NCI-H2107 treated with DMSO at 0.1 percent for 48 hours (cell line): Measurements from ENCODE around the gene DNM1L.
"Not testable (repeated sequence)": the region's sequence is repeated elsewhere in the genome, so short reads cannot be mapped to it uniquely, and the experiment has no call there.

Experiments used
- DNase-seq: peaks from one replicate; lab custom pipeline; 2025; ENCODE audit not compliant: unreplicated experiment; lab: John Stamatoyannopoulos, UW

DNM1L gene

DNA sequence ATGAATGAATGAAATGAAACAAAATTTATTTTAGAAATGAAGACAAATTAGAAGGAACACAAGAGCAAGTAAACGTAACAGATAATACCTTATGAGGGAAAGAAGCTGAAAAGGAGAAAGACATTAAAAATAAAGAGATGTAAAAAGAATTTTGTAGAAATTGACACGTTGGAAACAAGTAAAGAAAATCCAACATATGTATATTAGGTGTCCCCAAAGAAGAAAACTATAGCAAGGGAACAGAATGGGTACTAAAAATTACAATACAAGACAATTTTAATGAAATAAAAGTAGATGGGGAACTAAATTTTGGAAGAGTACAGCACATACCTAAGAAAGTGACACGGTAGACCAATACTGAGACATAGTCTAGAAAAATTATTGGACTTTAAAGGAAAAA lies 16.7 kb downstream of the DNM1L start:
- no peak for DNase-seq

DNA sequence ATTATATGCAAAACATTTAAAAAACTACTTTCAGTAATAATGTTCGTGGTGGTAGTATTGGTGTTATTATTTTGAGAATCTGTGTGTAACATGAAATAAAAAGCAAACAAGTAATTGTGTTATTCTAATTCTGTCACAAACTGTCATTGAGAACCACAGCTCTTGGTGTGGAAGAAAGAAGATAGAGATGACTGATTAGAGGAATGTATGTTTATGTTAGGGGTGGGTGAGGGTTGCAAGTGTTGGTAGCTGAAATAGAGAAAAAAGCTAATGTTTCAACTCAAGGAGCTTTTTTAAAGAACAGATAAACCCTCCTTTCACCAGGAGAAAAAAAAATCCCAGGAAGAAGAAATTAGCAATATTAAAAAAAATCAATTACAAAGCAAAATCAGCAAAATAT lies 18.3 kb downstream of the DNM1L start:
- DNase-seq: no peak

DNA sequence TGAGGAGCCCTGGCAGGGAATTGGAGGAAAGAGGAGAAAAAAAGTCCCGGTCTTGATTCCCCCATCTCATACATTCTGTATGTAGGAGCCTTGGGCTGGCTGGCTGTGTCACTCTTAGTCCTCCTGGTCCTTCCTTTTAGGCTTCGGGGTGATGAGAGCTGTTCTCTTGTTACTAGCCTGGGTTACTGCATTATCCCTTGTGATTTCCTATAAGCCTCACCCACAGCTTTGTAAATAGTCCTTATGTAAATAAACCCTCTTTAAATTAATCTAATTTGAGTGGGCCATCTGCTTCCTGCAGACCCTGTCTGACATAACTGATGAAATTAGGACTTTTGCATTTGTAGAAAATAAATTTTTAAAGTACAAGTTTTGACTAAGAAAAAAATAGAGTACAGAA lies 19.2 kb downstream of the DNM1L start:
- DNase-seq: peak; percentile 22

DNA sequence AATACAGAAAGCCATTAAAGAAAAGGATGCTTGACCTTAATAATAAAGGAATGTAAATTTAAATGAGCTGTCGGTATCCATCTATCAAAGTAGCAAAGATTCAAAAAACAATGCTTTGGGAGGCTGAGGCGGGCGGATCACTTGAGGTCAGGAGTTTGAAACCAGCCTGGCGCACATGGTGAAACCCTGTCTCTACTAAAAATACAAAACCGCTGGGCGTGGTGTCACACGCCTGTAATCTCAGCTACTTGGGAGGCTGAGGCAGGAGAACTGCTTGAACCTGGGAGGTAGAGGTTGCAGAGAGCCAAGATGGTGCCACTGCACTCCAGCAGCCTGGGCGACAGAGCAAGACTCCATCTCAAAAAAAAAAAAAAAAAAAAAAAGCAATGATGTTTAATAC lies 20.3 kb downstream of the DNM1L start:
- DNase-seq: not testable (repeated sequence)

DNA sequence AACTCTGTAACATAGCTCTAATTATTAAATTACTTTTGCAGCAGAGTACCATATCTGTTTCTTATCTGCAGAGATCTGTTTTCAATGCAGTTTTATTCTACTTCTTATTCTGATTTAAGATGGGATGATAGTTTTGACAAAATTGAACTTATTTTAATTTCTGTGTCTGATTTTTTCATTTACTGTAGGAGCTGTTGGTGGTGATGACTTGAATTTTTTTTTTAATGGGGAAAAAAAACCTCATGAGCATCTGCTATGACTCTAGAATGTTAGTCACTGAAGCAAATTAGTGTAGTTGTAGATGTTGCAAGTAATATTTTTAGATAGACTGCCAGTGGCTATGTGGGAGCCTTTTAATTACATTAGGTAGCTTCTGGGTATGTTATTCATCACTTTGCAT lies 23.4 kb downstream of the DNM1L start:
- no peak for DNase-seq

DNA sequence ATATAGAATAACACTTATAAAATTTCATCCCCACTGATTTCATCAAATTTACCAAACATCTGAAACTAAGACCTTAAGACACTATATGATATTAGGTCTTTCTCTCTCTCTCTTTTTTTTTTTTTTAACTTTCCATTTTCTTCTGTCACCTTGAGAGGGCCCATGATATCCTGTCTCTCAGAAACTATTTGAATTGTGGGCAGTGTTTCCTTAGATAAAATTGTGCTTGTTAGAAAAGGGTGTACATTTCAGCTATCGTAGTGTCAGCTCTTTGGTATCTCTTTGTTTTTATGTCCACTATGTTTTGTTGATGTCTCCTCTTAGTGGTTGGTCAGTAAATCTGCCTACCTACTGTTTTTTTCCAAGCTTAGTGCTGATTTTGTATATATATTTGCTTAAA lies 23.8 kb downstream of the DNM1L start:
- DNase-seq: no peak

DNA sequence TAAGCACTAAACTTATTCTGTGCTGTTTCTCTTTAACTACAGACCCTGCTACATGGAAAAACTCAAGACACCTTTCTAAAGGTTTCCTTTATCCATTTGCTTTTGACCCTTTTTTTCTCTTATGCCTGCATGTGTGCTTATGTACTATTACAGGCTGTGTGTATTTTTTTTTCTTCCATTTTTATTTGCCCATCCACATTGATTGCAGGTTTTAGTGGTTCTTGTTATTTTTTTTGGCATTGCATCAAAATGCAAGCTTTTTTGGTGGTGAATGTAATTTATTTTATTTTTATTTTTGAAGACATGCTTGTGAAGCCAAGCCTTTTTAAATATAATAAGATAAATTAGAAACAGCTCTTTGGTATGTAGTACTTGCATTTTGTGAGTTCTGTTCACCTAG lies 26.7 kb downstream of the DNM1L start:
- DNase-seq: no peak

DNA sequence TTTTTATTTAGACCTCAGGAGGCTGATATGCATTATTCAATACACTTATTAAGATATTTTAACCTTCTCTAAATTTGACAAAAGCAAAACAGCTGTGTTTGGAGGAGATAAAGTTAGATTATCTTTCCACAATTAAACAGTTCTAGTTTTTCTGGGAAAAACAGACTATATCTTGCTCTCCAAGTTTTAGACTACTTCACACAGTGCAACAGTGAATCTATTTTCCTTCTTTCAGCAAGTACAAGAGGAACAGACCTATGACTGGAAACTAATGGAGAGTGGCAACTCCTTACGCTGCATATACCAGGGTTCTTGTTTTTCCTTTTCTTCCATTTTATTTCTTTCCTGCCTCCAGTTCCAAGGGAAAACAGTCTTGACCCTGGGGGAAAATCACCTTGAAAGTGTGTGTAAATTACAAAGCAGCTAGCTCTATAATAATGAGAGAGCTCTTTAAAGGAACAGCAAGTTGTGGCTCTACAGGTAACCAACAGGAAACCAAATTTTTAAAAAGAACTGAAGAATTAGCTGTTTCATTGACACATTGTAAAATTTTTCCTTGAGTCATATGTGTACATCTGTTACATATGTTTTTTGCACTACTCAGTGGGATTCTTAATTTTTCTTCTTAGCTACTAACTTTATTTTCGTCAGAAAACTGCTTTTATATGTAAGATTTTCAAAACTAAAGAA lies 27.4 kb downstream of the DNM1L start:
- DNase-seq: no peak

DNA sequence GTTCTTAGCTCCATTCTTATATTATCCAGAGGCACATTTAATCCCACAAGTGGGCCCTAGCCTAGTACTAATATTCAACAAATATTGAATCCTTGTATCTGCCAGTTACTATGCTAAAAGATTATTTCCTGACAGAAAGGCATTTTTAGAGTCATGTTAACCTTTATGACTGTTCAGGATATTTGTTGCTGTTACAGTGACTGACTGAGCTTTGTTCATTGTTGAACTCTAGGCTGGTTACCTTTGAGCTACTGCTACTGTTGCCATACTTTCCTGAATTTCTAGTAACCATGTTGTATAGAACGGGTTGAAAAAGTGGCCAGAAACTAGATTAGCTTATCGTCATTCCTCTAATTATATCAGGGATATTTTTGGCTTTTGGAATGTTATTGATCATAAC lies 29.8 kb downstream of the DNM1L start:
- DNase-seq: no peak

DNA sequence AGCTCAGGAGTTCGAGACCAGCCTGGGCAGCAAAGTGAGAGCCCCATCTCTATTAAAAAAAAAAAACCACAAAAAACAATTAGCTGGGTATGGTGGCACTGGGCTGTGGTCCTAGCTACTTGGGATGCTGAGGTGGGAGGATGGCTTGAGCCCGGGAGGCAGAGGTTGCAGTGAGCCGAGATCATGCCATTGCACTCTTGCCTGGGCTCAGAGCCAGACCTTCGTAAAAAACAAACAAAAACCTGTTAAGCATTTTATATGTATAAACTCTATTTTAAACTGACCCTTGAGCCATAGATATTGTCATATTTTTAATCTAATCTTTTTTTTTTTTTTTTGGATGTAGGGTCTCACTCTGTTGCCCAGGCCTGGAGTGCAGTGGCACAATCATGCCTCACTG lies 35.7 kb downstream of the DNM1L start:
- DNase-seq: no peak

DNA sequence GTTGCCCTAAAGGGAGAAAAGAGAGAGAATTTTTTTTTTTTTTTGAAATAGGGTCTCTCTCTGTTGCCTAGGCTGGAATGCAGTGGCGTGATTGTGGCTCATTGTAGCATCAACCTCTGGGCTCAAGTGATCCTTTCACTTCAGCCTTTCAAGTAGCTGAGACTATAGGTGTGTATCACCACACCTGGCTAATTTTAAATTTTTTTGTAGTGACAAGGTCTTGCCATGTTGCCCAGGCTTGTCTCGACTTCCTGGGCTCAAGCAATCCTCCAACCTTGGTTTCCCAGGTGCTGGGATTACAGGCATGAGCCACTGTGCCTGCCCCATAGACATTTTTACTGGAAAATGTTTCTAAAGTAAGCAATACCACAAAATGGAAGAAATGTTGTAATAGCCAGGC lies 39.8 kb downstream of the DNM1L start:
- DNase-seq: no peak

DNA sequence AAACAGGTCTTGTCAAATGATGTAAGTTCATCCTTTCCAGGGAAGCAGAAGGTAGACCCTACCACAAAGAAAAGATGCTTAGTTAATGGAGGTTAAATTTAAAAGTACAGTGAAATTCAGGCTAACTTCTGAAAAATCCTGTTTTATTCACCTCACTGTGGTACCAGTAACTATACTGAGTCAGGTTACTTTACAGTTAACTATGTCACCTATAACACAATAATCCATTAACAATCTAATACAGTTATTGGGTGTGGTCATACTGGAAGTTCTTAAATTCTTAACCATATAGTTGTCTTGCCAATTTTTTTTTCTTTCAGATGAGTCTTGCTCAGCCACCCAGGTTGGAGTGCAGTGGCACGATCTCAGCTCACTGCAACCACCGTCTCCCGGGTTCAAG lies 46.2 kb downstream of the DNM1L start:
- DNase-seq: not testable (repeated sequence)

DNA sequence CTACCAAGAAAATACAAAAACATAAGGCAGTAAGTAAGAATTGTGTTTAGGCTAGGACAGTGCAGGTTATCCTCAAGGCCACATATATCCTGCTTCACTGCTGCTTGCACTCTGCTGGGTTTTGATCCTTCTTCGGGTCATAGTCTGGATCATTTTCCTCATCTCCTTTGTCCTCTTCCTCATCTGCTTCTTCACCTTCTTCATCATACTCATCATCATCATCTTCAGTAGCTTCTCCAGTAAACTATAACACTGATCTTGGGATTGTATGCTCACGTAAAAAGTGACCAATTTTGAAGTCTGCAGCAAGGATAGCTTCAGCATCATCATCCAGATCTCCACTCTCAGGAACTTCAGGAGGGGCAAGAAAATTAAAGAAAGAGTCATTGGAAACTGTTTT lies 47.2 kb downstream of the DNM1L start:
- DNase-seq: no peak

DNA sequence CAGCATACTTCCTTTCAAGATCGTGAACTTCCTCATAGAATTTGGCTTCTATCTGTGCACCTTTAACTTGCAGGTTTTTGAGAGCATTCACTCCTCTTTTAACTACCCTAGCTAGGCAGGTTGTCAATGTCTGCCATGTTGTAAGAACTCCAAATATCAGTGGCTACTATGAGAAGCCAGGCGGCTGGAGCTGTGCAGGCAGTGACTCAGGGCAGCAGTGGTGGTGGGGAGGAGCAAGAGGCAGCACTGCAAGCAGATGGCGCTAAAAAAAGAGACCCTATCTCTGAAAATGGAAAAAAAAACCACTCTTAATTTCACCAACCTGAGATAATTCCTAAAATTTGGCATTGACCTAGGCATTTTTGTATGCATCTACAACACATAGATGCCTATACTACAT lies 48.1 kb downstream of the DNM1L start:
- no peak for DNase-seq

DNA sequence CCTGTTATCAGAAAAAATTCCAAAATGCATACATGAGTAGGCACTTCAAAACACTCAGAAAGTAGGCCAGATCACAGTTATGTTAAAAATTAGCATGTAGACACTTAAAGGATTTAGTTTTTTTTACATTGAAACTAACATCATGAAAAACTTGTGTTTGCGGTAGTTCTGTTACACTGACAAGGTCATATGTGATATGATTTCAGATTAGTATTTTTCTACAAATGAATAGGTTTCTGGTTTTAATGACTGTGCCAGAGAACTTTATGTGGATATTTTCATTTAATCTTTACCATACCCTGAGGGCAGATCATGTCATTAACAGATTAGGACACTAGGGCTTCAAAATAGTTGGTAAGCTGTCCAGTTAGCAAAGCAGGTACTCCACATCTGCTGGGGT lies 55.9 kb downstream of the DNM1L start:
- DNase-seq: no peak

DNA sequence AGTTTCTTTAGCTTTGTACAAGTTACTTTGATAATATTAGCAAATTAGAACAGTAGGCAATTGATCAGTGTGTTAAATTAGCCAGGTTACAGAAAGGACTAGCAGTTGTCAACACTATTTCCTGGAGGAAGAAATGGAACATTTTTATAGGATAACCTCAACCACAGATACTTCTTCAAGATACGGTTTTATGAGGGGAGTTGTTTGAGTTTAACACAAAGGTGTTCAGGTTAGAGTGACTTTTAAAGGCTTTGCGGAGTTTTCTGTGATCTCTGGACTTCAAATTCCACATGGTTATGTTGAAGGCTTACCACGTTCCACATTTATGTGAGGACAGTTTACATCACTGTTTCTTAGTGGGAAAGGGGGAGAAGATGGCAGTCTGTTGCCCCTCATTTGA lies 57.3 kb downstream of the DNM1L start:
- DNase-seq: no peak

DNA sequence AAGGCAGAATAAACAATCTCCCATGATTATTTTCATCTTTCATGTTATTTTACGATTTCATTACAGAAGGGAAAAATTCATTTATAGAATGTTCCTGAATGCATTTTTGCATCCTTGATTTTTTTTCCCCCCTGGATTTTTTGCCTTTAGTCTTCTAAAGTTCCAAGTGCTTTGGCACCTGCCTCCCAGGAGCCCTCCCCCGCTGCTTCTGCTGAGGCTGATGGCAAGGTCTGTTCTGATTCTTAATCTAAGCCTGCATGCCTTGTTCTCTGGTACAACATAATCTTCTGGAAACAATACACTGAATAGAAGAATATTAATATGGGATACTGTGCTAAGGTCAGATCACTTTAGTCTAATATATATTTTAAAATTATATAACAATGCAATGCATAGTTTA lies 58.6 kb downstream of the DNM1L start:
- no peak for DNase-seq

DNA sequence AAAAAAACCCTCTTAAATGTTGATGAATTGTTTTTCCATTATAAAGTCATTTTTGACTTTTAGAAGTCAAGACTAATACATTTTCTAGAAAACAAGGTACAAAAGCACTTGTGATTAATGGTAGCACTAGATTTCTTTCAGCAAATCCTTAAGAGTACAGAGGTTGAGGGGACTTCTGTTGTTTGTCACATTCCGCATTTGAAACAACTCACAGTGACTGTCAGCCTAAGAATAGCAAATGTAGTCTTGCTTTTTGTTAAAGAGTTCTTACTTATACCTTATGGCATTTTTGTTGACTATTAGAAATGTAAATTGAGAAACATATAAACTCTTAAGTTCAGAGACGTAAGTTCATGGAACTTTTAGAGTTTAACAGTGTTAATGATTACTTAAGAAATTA lies 60.2 kb downstream of the DNM1L start:
- no peak for DNase-seq

DNA sequence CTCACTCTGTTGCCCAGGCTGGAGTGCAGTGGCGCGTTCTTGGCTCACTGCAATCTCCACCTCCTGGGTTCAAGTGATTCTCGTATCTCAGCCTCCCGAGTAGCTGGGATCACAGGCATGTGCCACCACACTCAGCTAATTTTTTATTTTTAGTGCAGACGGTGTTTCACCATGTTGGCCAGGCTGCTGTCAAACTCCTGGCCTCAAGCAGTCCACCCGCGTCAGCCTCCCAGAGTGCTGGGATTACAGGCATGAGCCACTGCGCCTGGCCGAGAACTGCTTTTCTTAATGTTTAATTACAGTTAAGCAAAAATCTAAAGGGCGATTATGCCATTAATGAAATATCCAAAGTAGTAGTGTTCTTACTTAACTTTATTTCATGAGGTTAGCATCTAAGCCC lies 63.0 kb downstream of the DNM1L start:
- no peak for DNase-seq

DNA sequence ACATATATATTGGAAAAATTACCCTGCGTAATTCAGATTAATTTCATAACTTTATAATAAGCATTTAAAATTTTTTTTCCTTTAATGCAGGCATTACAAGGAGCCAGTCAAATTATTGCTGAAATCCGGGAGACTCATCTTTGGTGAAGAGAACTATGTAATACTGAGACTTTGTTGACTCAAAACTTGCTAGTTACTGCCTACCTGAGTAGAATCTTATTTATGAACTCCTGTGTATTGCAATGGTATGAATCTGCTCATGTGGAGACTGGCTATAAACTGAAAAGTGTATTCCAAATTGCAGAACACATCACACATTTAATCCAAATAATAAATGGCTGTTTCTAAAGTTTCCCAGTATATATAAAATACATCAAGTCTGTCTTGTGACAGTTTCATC lies 64.2 kb downstream of the DNM1L start:
- no peak for DNase-seq

DNA sequence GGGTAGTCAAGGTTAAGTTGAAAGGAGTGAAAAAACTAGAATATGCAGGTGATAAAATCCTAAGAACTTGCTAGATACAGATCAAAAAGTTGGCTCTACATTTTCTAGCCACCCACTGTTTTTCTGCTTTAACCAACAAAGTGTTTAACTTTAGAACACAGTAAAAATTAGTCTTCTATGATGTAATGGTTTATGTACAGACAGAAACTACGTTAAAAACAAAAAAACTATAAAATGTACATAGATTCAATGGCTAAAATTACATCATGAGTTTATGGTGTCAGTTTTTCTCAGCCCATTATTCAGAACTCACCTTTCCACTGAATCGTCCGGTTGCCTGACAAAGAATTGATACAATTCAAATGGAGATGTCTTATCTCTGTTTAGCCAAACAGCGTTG lies 74.5 kb downstream of the DNM1L start:
- DNase-seq: no peak

DNA sequence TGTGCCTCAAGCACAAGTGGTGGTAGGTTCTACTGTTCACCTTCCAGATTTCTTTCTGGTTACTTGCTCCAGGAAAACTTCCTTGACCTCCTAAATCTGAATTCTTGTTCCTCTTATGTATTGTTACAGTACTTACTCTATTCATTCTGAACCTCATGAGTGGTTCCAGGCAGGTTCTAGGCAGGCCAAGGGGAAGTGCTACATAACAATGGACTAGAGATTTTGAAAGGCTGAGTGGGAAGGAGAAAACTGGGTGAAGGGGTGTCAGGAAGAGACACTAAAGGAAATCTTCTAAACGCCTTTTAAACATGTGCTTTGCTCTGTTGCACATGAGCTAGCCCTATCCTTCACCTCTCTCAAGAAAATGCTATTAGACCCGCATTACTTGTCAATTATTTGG lies 75.0 kb downstream of the DNM1L start:
- DNase-seq: no peak

DNA sequence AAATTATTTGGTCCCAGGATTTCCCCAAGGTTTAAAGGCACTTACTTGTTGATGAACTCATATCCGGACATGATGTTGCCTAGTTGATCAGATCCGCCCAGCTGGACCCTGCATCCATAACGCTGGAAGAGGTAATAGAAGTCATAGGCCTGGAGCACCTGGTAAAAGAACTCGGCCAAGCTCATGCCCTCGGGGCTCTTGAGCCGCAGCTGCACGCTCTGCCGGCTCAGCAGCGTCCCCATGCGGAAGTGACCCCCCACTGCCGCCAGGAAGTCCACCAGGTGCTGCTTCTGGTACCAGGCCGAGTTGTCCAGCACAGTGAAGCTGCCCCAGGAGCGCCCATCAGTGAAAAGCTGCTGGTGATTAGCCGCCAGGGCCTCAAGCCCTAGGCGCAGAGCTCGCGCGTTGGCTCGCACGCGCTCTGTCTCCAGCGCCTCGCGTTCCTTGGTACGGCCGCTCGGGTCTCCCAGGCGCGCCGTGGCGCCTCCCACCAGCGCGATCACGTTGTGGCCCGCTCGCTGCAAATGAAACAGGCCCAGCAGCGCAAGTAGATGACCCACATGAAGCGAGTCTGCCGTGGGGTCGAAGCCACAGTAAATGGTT lies 76.1 kb downstream of the DNM1L start:
- peak; percentile 35 for DNase-seq
